A673 (cell line): ENCODE data around the gene ZNF441. TPM values are rescaled to one million over a fixed set of nuclear protein-coding genes. Genes with fewer than 3 reads are reported as not detected.

Experiments
- BruUV-seq: library from RNA; stranded (reverse); fragments of 400-500 nt; replicated peaks from 2 replicates; lab custom pipeline; 2021; lab: Mats Ljungman, UMichigan
- CTCF ChIA-PET: fragments of 300-600 bp; sonication (Branson Sonifier 250); formaldehyde crosslinking; loops from one replicate; lab custom pipeline; 2022; ENCODE audit warnings: antibody characterized with exemption; lab: Charles Lee
- POLR2A ChIA-PET: fragments of 300-600 bp; sonication (Branson Sonifier 250); formaldehyde crosslinking; loops from one replicate; lab custom pipeline; 2022; ENCODE audit warnings: antibody characterized with exemption; ENCODE audit not compliant: low non-redundant PET; lab: Charles Lee
- DNase-seq: peaks from one replicate; pipeline ENCODE4 v3.0.0-alpha.2; 2015; ENCODE audit warnings: low spot score
- H3K27ac ChIP-seq: fragments of 200-600 bp; sonication (generic); 2 replicates; pipeline ENCODE4 v1.5.1; 2016; ENCODE audit warnings: mixed run types, low read depth, mild to moderate bottlenecking, mixed read lengths, antibody characterized with exemption, low read length; ENCODE audit not compliant: poor library complexity, severe bottlenecking
- H3K27me3 ChIP-seq: fragments of 200-600 bp; sonication (generic); replicated peaks from 2 replicates; pipeline ENCODE4 v1.6.1; 2017; ENCODE audit warnings: mixed run types, low read depth, mild to moderate bottlenecking, mixed read lengths, antibody characterized with exemption, low read length; ENCODE audit not compliant: insufficient read depth, poor library complexity
- H3K36me3 ChIP-seq: fragments of 200-600 bp; sonication (generic); 2 replicates; pipeline ENCODE4 v1.6.1; 2016; ENCODE audit warnings: mixed run types, mild to moderate bottlenecking, mixed read lengths, antibody characterized with exemption, low read length; ENCODE audit not compliant: insufficient read depth, poor library complexity, severe bottlenecking
- H3K4me1 ChIP-seq: fragments of 200-600 bp; sonication (generic); 2 replicates; pipeline ENCODE4 v1.6.1; 2017; ENCODE audit warnings: mixed run types, mild to moderate bottlenecking, mixed read lengths, antibody characterized with exemption, low read length; ENCODE audit not compliant: insufficient read depth, poor library complexity, severe bottlenecking
- H3K4me3 ChIP-seq: fragments of 200-600 bp; sonication (generic); 2 replicates; pipeline ENCODE4 v1.5.1; 2016; ENCODE audit warnings: low read depth, mixed run types, mild to moderate bottlenecking, mixed read lengths, low read length; ENCODE audit not compliant: poor library complexity, severe bottlenecking
- H3K9me3 ChIP-seq: fragments of 200-600 bp; sonication (generic); 2 replicates; pipeline ENCODE4 v1.6.1; 2016; ENCODE audit warnings: mixed run types, low read depth, mild to moderate bottlenecking, mixed read lengths, antibody characterized with exemption, low read length; ENCODE audit not compliant: poor library complexity, severe bottlenecking
- EZH2 ChIP-seq: fragments of 200-600 bp; sonication (generic); IDR thresholded peaks from 2 replicates; pipeline ENCODE4 v1.6.1; 2017; ENCODE audit warnings: borderline replicate concordance, low read depth, mild to moderate bottlenecking, mixed read lengths, antibody characterized with exemption, low read length; ENCODE audit not compliant: poor library complexity, severe bottlenecking
- intact Hi-C: fragments of 100-400 bp; cut with micrococcal nuclease; formaldehyde crosslinking; loops from one replicate; pipeline ENCODE4 v1.10.0; 2022; ENCODE audit not compliant: unreplicated experiment
- total RNA-seq: library from RNA; stranded (reverse); gene quantifications from 2 replicates; pipeline ENCODE4 v1.2.3, GENCODE V29; 2021
- TF ChIP-seq, protein P1 (sequence below): fragments of 300-800, 200-600 bp; sonication (generic); conservative IDR thresholded peaks from 2 replicates; pipeline ENCODE4 v1.5.1; 2017; ENCODE audit warnings: low read depth, mild to moderate bottlenecking, antibody characterized with exemption, low read length, moderate library complexity, mixed read lengths

Gene ZNF441
- total RNA-seq, 1 experiment from 2014 or later: 3.7 TPM

DNA sequence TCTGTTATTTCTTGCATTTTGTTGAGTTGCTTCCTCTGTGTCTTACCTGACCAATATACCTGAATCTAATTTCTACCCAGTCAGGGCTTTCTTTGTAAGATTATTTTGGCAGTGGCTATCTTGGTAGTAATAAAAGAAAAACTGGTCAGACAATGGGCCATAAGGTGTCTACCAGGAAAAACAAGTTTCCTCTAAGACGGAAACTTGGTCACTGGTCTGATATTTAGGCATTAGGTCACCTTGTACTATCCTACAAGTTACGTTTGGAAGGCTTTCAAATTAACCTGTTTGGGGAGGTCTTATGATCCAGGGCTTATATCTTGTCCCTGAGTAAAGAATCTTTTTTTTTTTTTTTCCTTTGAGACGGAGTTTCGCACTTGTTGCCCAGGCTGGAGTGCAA, 37.2 kb upstream of the ZNF441 start:
- ChIA-PET POLR2A (no interaction called here), CTCF (no interaction called here)
- H3K27ac ChIP-seq: no peak overlapping the region
- H3K9me3 ChIP-seq: no peaks in the 10 kb centered on the region
- no peaks in the 10 kb centered on the region for H3K4me1 ChIP-seq
- intact Hi-C loops: no loop called here
- no peak overlapping the region for H3K4me3 ChIP-seq
- BruUV-seq: no TSS peak
- H3K27me3 ChIP-seq: no peaks in the 10 kb centered on the region
- peaks cover 9% of the 10 kb centered on the region for H3K36me3 ChIP-seq
- no peak for DNase-seq
- TF ChIP-seq EZH2: no peak
- TF ChIP-seq, protein P1, sequence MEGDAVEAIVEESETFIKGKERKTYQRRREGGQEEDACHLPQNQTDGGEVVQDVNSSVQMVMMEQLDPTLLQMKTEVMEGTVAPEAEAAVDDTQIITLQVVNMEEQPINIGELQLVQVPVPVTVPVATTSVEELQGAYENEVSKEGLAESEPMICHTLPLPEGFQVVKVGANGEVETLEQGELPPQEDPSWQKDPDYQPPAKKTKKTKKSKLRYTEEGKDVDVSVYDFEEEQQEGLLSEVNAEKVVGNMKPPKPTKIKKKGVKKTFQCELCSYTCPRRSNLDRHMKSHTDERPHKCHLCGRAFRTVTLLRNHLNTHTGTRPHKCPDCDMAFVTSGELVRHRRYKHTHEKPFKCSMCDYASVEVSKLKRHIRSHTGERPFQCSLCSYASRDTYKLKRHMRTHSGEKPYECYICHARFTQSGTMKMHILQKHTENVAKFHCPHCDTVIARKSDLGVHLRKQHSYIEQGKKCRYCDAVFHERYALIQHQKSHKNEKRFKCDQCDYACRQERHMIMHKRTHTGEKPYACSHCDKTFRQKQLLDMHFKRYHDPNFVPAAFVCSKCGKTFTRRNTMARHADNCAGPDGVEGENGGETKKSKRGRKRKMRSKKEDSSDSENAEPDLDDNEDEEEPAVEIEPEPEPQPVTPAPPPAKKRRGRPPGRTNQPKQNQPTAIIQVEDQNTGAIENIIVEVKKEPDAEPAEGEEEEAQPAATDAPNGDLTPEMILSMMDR: no peak

DNA sequence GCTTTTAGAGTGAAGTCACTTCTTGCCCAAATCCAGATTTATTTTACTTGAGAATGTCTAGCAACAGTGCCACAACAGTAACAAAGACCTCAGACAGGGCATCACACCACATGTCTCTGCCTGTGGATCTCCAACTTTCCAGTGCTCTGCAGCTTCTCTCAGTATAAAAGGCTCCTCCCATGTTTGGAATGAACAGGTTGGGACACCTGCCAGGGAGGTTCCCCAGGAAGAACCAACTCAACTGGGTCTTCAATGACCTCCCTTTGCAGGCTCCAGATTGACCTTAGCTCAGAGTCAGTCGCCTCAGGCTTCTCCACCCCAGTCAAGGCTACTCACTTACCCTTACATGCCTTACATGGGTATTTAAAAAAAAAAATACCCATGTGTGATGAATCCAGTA, 31.4 kb upstream of the ZNF441 start:
- DNase-seq: no peak
- Histone ChIP-seq H3K27ac (no peak overlapping the region), H3K27me3 (no peaks in the 10 kb centered on the region), H3K36me3 (no peaks in the 10 kb centered on the region), H3K4me3 (no peak overlapping the region), H3K9me3 (no peaks in the 10 kb centered on the region), H3K4me1 (peaks cover 18% of the 10 kb centered on the region)
- intact Hi-C loops: loop anchor here (5.0 kb wide), 1 partner anchor 43 kb away; no protein-coding TSS in a partner anchor
- no TSS peak for BruUV-seq
- CTCF ChIA-PET: no interaction called here
- no peak for TF ChIP-seq EZH2
- TF ChIP-seq, protein P1: no peak
- POLR2A ChIA-PET: no interaction called here

DNA sequence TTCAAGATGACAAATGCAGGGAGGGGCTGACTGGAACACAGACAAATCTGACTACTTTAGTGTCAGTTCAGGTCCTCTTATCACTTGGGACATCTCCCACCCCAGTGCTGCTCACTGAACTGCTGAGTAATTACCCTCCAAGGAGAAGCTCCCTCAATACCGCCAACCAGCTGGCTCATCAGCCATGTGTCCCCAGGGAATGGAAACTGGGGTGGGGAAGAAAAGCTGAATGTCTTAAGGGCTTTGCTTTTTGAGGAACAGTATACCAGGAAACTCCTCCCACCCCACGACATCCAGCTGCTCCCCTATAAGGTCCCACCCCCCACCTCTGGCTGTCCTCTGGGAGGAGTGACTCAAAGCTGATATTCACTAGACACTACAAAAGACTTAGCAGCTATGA, 30.1 kb upstream of the ZNF441 start:
- DNase-seq: peak; percentile 96
- ChIA-PET POLR2A (no interaction called here), CTCF (interaction anchor here (1.1 kb wide), 1 partner anchor 37 kb away, joined by 9 read pairs; no protein-coding TSS in a partner anchor)
- intact Hi-C loops: loop anchor here (5.0 kb wide), 1 partner anchor 44 kb away; no protein-coding TSS in a partner anchor
- Histone ChIP-seq H3K27ac (peak overlapping the region; percentile 48), H3K9me3 (no peaks in the 10 kb centered on the region), H3K4me3 (peak overlapping the region; percentile 1), H3K36me3 (no peaks in the 10 kb centered on the region), H3K27me3 (no peaks in the 10 kb centered on the region), H3K4me1 (peaks cover 18% of the 10 kb centered on the region)
- BruUV-seq: no TSS peak
- no peak for TF ChIP-seq EZH2
- TF ChIP-seq, protein P1: no peak
